ENCODE data around the gene TUBGCP6. TPM values are rescaled to one million over a fixed set of nuclear protein-coding genes. Genes with fewer than 3 reads are reported as not detected.

TUBGCP6 gene
- total and polyA plus RNA-seq, 2 experiments from 2014 or later, result 18.6 to 47.1 TPM

- DNase-seq (ENCODE audit: low spot score) (no peak), ATAC-seq (no peak)
- H3K27ac Mint-ChIP-seq, result no peak overlapping the region
- peaks cover 9% of the 10 kb centered on the region for H3K27me3 Mint-ChIP-seq (ENCODE audit: insufficient read depth, low read depth, poor library complexity)
- Histone ChIP-seq H3K4me3 (no peak overlapping the region), H3K27ac (ENCODE audit: low read depth) (no peak overlapping the region), H3K4me2 (no peak overlapping the region), H3F3A (replicated peaks; ENCODE audit: low read depth) (no peaks in the 10 kb centered on the region), H3K36me3 (ENCODE audit: insufficient read depth) (0 out of 2 replicates have a peak, but pooled peaks cover 7% of the 10 kb centered on the region), H3K9me2 (ENCODE audit: insufficient read depth) (no peaks in the 10 kb centered on the region), H4K20me1 (replicated peaks; ENCODE audit: insufficient read depth) (peaks cover 18% of the 10 kb centered on the region), H2AFZ (no peak overlapping the region), H3K27me3 (ENCODE audit: insufficient read depth) (no peaks in the 10 kb centered on the region), H3K4me1 (ENCODE audit: insufficient read depth) (no peaks in the 10 kb centered on the region), H3K79me2 (replicated peaks; ENCODE audit: insufficient read depth) (peaks cover 19% of the 10 kb centered on the region; the same call in 1 of the 2 replicates)
- TF ChIP-seq ZNF462 (CRISPR knock-in tag; IDR thresholded peaks at IDR 0.05), result no peak
- no peak for TF ChIP-seq EZH2phosphoT487 (IDR thresholded peaks at IDR 0.05; ENCODE audit: unreplicated experiment)
- TF ChIP-seq JUNB (IDR thresholded peaks at IDR 0.05; ENCODE audit: unreplicated experiment), result no peak
- TF ChIP-seq ZNF331 (CRISPR knock-in tag; IDR thresholded peaks at IDR 0.05; ENCODE audit: low read depth), result no peak
- TF ChIP-seq ZNF114 (CRISPR knock-in tag; IDR thresholded peaks at IDR 0.05), result no peak
- TF ChIP-seq CTCF (conservative IDR thresholded peaks at IDR 0.05; ENCODE audit: low read depth in 2 of 2), result no peak
- no peak for TF ChIP-seq REST (IDR thresholded peaks at IDR 0.05; ENCODE audit: unreplicated experiment)
- TF ChIP-seq NANOG (IDR thresholded peaks at IDR 0.05; ENCODE audit: borderline replicate concordance), result no peak
- TF ChIP-seq EZH2 (IDR thresholded peaks at IDR 0.05; ENCODE audit: low read depth, unreplicated experiment), result no peak
- TF ChIP-seq STAT1 (IDR thresholded peaks at IDR 0.05; ENCODE audit: unreplicated experiment), result no peak
- TF ChIP-seq CREB1 (CRISPR knock-in tag; IDR thresholded peaks at IDR 0.05; ENCODE audit: low read depth), result no peak
- TF ChIP-seq ETS1 (IDR thresholded peaks at IDR 0.05), result no peak
- TF ChIP-seq POLR2AphosphoS5 (IDR thresholded peaks at IDR 0.05; ENCODE audit: low read depth), result no peak
- H3K9me3 Mint-ChIP-seq, result no peaks in the 10 kb centered on the region; the same call in 2 of the 3 replicates
- no peak overlapping the region for H3K4me3 Mint-ChIP-seq
- peaks cover 46% of the 10 kb centered on the region for H3K36me3 Mint-ChIP-seq (ENCODE audit: low read depth)
- H3K4me1 Mint-ChIP-seq, result peaks cover 2% of the 10 kb centered on the region; the same call in 1 of the 3 replicates
Measured at GRCh38 chr22:50210378-50211139, 34.3 kb downstream of the TUBGCP6 start.
